ENCODE measurements around the gene JADE3.

GRCh38 chrX:46965125-46965758 lies 53.0 kb downstream of the JADE3 start:
- TF ChIP-seq, protein P1, sequence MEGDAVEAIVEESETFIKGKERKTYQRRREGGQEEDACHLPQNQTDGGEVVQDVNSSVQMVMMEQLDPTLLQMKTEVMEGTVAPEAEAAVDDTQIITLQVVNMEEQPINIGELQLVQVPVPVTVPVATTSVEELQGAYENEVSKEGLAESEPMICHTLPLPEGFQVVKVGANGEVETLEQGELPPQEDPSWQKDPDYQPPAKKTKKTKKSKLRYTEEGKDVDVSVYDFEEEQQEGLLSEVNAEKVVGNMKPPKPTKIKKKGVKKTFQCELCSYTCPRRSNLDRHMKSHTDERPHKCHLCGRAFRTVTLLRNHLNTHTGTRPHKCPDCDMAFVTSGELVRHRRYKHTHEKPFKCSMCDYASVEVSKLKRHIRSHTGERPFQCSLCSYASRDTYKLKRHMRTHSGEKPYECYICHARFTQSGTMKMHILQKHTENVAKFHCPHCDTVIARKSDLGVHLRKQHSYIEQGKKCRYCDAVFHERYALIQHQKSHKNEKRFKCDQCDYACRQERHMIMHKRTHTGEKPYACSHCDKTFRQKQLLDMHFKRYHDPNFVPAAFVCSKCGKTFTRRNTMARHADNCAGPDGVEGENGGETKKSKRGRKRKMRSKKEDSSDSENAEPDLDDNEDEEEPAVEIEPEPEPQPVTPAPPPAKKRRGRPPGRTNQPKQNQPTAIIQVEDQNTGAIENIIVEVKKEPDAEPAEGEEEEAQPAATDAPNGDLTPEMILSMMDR (optimal IDR thresholded peaks at IDR 0.05 in 1 of 3, IDR thresholded peaks at IDR 0.05 in 1 of 3, conservative IDR thresholded peaks at IDR 0.05 in 1 of 3; ENCODE audit: extremely low read depth in 1 of 3, insufficient read depth in 2 of 3, low read length in 3 of 3), result no peak
- no peak for TF ChIP-seq EZH2 (IDR thresholded peaks at IDR 0.05; ENCODE audit: low read length)

Measured in keratinocyte (primary cell).